ENCODE results near the gene SUPT6H.

DNA sequence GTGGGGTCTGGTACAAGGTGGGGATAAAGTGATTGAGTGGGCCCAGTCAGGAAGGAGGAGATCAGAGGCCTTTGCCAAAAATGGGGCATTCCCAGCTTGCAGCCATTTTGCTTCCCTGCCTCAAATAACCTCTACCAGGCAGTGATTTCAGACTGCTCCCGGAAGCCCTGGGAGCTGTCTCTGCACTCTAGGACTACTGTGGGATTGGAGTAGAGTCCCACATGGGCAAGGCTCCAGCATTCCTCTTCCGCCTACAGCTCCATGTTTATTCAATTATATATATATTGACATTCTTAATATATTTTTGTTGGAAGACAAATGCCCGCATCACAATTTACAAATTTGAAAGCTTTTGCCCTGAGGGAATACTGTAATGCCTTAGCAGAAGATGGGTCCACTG lies 13.5 kb downstream of the SUPT6H start:
- TF ChIP-seq, protein P1, sequence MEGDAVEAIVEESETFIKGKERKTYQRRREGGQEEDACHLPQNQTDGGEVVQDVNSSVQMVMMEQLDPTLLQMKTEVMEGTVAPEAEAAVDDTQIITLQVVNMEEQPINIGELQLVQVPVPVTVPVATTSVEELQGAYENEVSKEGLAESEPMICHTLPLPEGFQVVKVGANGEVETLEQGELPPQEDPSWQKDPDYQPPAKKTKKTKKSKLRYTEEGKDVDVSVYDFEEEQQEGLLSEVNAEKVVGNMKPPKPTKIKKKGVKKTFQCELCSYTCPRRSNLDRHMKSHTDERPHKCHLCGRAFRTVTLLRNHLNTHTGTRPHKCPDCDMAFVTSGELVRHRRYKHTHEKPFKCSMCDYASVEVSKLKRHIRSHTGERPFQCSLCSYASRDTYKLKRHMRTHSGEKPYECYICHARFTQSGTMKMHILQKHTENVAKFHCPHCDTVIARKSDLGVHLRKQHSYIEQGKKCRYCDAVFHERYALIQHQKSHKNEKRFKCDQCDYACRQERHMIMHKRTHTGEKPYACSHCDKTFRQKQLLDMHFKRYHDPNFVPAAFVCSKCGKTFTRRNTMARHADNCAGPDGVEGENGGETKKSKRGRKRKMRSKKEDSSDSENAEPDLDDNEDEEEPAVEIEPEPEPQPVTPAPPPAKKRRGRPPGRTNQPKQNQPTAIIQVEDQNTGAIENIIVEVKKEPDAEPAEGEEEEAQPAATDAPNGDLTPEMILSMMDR (IDR thresholded peaks at IDR 0.05 in 4 of 5, conservative IDR thresholded peaks at IDR 0.05 in 1 of 5) = no peak
- TF ChIP-seq POLR2A (IDR thresholded peaks at IDR 0.05) = no peak

Measured in gastrocnemius medialis (tissue), 4 donors.